ENCODE data around the gene PPIF. TPM values are rescaled to one million over a fixed set of nuclear protein-coding genes. Genes with fewer than 3 reads are reported as not detected.
A peak's percentile ranks its signal among the peaks of the same experiment; 100 is the strongest.

PPIF gene
- total RNA-seq, 3 donors from 2014 or later = 54.6 to 88.5 (median 77.3) TPM

GRCh38 chr10:79372871-79373270, 25.6 kb downstream of the PPIF start:
- TF ChIP-seq CTCF (IDR thresholded peaks at IDR 0.05) = no peak
- no peaks in the 10 kb centered on the region for H3K36me3 ChIP-seq (ENCODE audit: low read depth)
- H3K4me3 ChIP-seq = no peak overlapping the region
- no peak for ATAC-seq
- no peaks in the 10 kb centered on the region for H3K4me1 ChIP-seq (ENCODE audit: low read depth)
- H3K9me3 ChIP-seq = peaks cover 2% of the 10 kb centered on the region
- no peak for DNase-seq
- intact Hi-C loops (cut with DNase I, micrococcal nuclease) = loop anchor here (5.0 to 10.0 kb wide), 2 partner anchors 92 to 114 kb away; no protein-coding TSS in a partner anchor

- Histone ChIP-seq H3K9me3 (peaks cover 2% of the 10 kb centered on the region), H3K4me1 (ENCODE audit: low read depth) (no peaks in the 10 kb centered on the region), H3K4me3 (no peak overlapping the region), H3K36me3 (ENCODE audit: low read depth) (no peaks in the 10 kb centered on the region)
- DNase-seq = peak; percentile 78 to 88 (median 86)
- ATAC-seq = peak; percentile 92
- peak; percentile 94 for TF ChIP-seq CTCF (IDR thresholded peaks at IDR 0.05)
- intact Hi-C loops (cut with DNase I, micrococcal nuclease) = loop anchor here (5.0 to 10.0 kb wide), 3 partner anchors 90 to 113 kb away; no protein-coding TSS in a partner anchor
Measured at GRCh38 chr10:79374312-79375191, 27.3 kb downstream of the PPIF start.

- ATAC-seq (no peak), DNase-seq (peak in 2 of 3 donors; percentile 1 to 33)
- Histone ChIP-seq H3K4me1 (ENCODE audit: low read depth) (peaks cover 2% of the 10 kb centered on the region), H3K36me3 (ENCODE audit: low read depth) (no peaks in the 10 kb centered on the region), H3K4me3 (no peak overlapping the region), H3K9me3 (peaks cover 2% of the 10 kb centered on the region)
- intact Hi-C loops (cut with DNase I, micrococcal nuclease) = loop anchor here (5.0 to 10.0 kb wide), 2 partner anchors 89 to 92 kb away; no protein-coding TSS in a partner anchor
- no peak for TF ChIP-seq CTCF (IDR thresholded peaks at IDR 0.05)
Measured at GRCh38 chr10:79375321-79376077, 28.2 kb downstream of the PPIF start.

- TF ChIP-seq CTCF (IDR thresholded peaks at IDR 0.05) = no peak
- no peak for ATAC-seq
- peak in 1 of 3 donors; percentile 1 for DNase-seq
- peaks cover 1% of the 10 kb centered on the region for H3K9me3 ChIP-seq
- intact Hi-C loops (cut with DNase I, micrococcal nuclease) = loop anchor here (5.0 to 10.0 kb wide), 2 partner anchors 89 to 91 kb away; no protein-coding TSS in a partner anchor
- H3K4me3 ChIP-seq = no peak overlapping the region
- H3K4me1 ChIP-seq (ENCODE audit: low read depth) = peaks cover 2% of the 10 kb centered on the region
- H3K36me3 ChIP-seq (ENCODE audit: low read depth) = no peaks in the 10 kb centered on the region
Measured at GRCh38 chr10:79376078-79376628, 28.9 kb downstream of the PPIF start.

GRCh38 chr10:79376751-79377556, 29.7 kb downstream of the PPIF start:
- ATAC-seq (no peak), DNase-seq (no peak)
- no peaks in the 10 kb centered on the region for H3K9me3 ChIP-seq
- no peak overlapping the region for H3K4me3 ChIP-seq
- TF ChIP-seq CTCF (IDR thresholded peaks at IDR 0.05) = no peak
- H3K4me1 ChIP-seq (ENCODE audit: low read depth) = peaks cover 2% of the 10 kb centered on the region
- no peaks in the 10 kb centered on the region for H3K36me3 ChIP-seq (ENCODE audit: low read depth)
- intact Hi-C loops (cut with DNase I, micrococcal nuclease) = loop anchor here (5.0 to 10.0 kb wide), 2 partner anchors 88 to 90 kb away; no protein-coding TSS in a partner anchor

Data from mucosa of descending colon (tissue), 3 donors.